Stimulated activated CD4-positive, alpha-beta T cell treated with anti-CD3 and anti-CD28 coated beads, Interleukin-1b, Interleukin-23, amount 100 ng/mL, for 4 hours (primary cell): Measurements from ENCODE around the gene KRTAP5-3.
A peak's percentile ranks its signal among the peaks of the same experiment; 100 is the strongest.

Experiments
- DNase-seq, 2 donors: peaks; one replicate each; pipeline ENCODE4 v3.0.0-alpha.2; 2020; ENCODE audit warnings: low read depth in 2 of 2

Gene KRTAP5-3

GRCh38 chr11:1643146-1643690 lies 35.0 kb upstream of the KRTAP5-3 start:
- DNase-seq = no peak

- no peak for DNase-seq
Measured at GRCh38 chr11:1642288-1643145, 34.3 kb upstream of the KRTAP5-3 start.

GRCh38 chr11:1641096-1641495 lies 32.8 kb upstream of the KRTAP5-3 start:
- no peak for DNase-seq

- peak in 1 of 2 donors; percentile 22 for DNase-seq
Measured at GRCh38 chr11:1640076-1640946, 32.0 kb upstream of the KRTAP5-3 start.

GRCh38 chr11:1639666-1640065 lies 31.4 kb upstream of the KRTAP5-3 start:
- DNase-seq = no peak

GRCh38 chr11:1639102-1639620 lies 30.9 kb upstream of the KRTAP5-3 start:
- no peak for DNase-seq

- DNase-seq = no peak
Measured at GRCh38 chr11:1638344-1638743, 30.1 kb upstream of the KRTAP5-3 start.

- DNase-seq = no peak
Measured at GRCh38 chr11:1637628-1638027, 29.4 kb upstream of the KRTAP5-3 start.

GRCh38 chr11:1636291-1636950 lies 28.2 kb upstream of the KRTAP5-3 start:
- no peak for DNase-seq

GRCh38 chr11:1633864-1634263 lies 25.6 kb upstream of the KRTAP5-3 start:
- no peak for DNase-seq

- no peak for DNase-seq
Measured at GRCh38 chr11:1632053-1632714, 23.9 kb upstream of the KRTAP5-3 start.

- no peak for DNase-seq
Measured at GRCh38 chr11:1631066-1631568, 22.9 kb upstream of the KRTAP5-3 start.

GRCh38 chr11:1630271-1630670 lies 22.0 kb upstream of the KRTAP5-3 start:
- no peak for DNase-seq

GRCh38 chr11:1629326-1630185 lies 21.3 kb upstream of the KRTAP5-3 start, which contains the start of gene KRTAP5-5:
KRTAP5-5 (plus strand) TSS chr11:1629775; CDS start chr11:1629841, 66 bp downstream.
- DNase-seq = no peak

GRCh38 chr11:1628506-1629325 lies 20.5 kb upstream of the KRTAP5-3 start:
- DNase-seq = peak; percentile 51 to 55

GRCh38 chr11:1625541-1625940 lies 17.3 kb upstream of the KRTAP5-3 start:
- no peak for DNase-seq

- no peak for DNase-seq
Measured at GRCh38 chr11:1624621-1625020, 16.4 kb upstream of the KRTAP5-3 start.

GRCh38 chr11:1623716-1624115 lies 15.5 kb upstream of the KRTAP5-3 start:
- no peak for DNase-seq

GRCh38 chr11:1622086-1622485 lies 13.8 kb upstream of the KRTAP5-3 start, which contains the start of gene KRTAP5-4:
KRTAP5-4 (minus strand) TSS chr11:1622138; CDS start chr11:1622093, 45 bp downstream.
- no peak for DNase-seq
